Right lobe of liver (tissue), 6 donors: Measurements from ENCODE around the gene NKAIN4. TPM values are rescaled to one million over a fixed set of nuclear protein-coding genes. Genes with fewer than 3 reads are reported as not detected.

Experiments
- ATAC-seq, 4 donors: fragments of 200-7000 bp; cut with Tn5 transposase; one replicate each; pipeline ENCODE4 v1.9.1; 2020; ENCODE audit warnings: mild to moderate bottlenecking in 4 of 4, moderate library complexity in 4 of 4
- DNase-seq, 3 donors: peaks; one replicate each; pipeline ENCODE4 v3.0.0-alpha.2; 2020
- H3K27ac ChIP-seq, 3 donors: fragments of 200-600 bp; one replicate each; pipeline ENCODE4 v1.8.0; 2022
- H3K27me3 ChIP-seq, 2 donors: fragments of 200-600 bp; one replicate each; pipeline ENCODE4 v1.8.0; 2022
- H3K36me3 ChIP-seq, 4 donors: fragments of 200-600 bp; sonication (generic) in 1 of 4; one replicate each; pipeline versions ENCODE4 v1.5.1 to v1.8.0; 2017 to 2022; ENCODE audit warnings: control low read depth in 1 of 4
- H3K4me1 ChIP-seq, 4 donors: fragments of 200-600 bp; sonication (generic) in 1 of 4; one replicate each; pipeline versions ENCODE4 v1.5.1 to v1.8.0; 2017 to 2022; ENCODE audit warnings: control low read depth in 1 of 4
- H3K4me3 ChIP-seq, 3 donors: fragments of 200-600 bp; one replicate each; pipeline ENCODE4 v1.8.0; 2022
- H3K9me3 ChIP-seq, 4 donors: fragments of 200-600 bp; sonication (generic) in 1 of 4; one replicate each; pipeline versions ENCODE4 v1.5.1 to v1.8.0; 2017 to 2022; ENCODE audit warnings: control low read depth in 1 of 4
- POLR2A ChIP-seq: fragments of 450-650 bp; IDR thresholded peaks from one replicate; pipeline ENCODE4 v1.6.1; 2017; ENCODE audit warnings: antibody characterized with exemption, mild to moderate bottlenecking
- WGBS: methylation state at CpG from one replicate; pipeline ENCODE4 v1.1.6; 2018; ENCODE audit warnings: low coverage, low lambda C conversion rate; ENCODE audit not compliant: insufficient coverage; ENCODE audit errors: missing lambda C conversion rate; 5-methylcytosine and 5-hydroxymethylcytosine counted together
- intact Hi-C, 2 donors: fragments of 100-400 bp; cut with DNase I; formaldehyde crosslinking; loops; one replicate each; pipeline versions ENCODE4 v1.11.2 to v1.14.1; 2022
- total RNA-seq, 6 experiments: library from RNA; depleted of rRNA in 2 of 6; stranded (reverse); fragments of >200 nt in 2 of 6; fragmentation: NEBNext Ultra II Directional in 3 of 6; extraction: Animal tissue kit (Norgen Biotek cat#: 25700) in 3 of 6; gene quantifications; one replicate each; pipeline versions ENCODE4 v1.1.0 to v1.2.4, GENCODE V29; 2016 to 2023
- TF ChIP-seq, protein P1 (sequence below), 4 donors: fragments of 200-600 bp in 3 of 4; fragments of 450-650 bp in 1 of 4; IDR thresholded peaks; one replicate each; pipeline versions ENCODE4 v1.5.1 to v1.8.0; 2016 to 2022; ENCODE audit warnings: antibody characterized with exemption in 4 of 4, mild to moderate bottlenecking in 2 of 4
- donor health status: DM: no; HTN: yes; CAD: no.
- donor health status: DM: no; HTN: no; CAD: no.
- donor health status: DM: no; HTN: no; CAD: no.
- donor health status: DM: no; HTN: yes; CAD: no.
- donor health status: DM: no; HTN: yes; CAD: no.

Gene NKAIN4
- total RNA-seq, 6 experiments from 2014 or later = not detected

DNA sequence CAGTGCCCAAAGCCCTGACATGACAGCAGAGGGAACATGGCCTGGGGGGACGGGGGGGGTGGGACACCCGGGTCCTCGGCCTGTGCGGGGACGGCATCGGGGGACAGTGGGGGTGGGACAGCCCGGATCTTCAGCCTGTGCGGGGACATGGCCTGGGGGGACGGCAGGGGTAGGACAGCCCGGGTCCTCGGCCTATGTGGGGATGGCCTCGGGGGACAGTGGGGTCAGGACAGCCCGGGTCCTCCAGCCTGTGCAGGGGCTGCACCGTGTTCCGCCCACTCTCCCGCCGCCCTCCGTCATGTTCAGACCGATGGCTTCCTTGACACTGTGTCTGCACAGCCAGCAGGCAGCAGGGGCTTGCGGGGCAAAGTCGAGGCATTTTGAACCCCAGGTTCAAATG, 11.5 kb downstream of the NKAIN4 start:
- no peak for TF ChIP-seq POLR2A
- intact Hi-C loops = no loop called here
- WGBS = 49% methylated on average over 4 of the region's 21 CpGs
- no peak overlapping the region for H3K27ac ChIP-seq
- ATAC-seq = no peak
- H3K4me3 ChIP-seq = no peak overlapping the region
- no peaks in the 10 kb centered on the region for H3K27me3 ChIP-seq
- no peaks in the 10 kb centered on the region for H3K36me3 ChIP-seq
- no peaks in the 10 kb centered on the region for H3K9me3 ChIP-seq
- no peak for DNase-seq
- H3K4me1 ChIP-seq = no peaks in the 10 kb centered on the region

DNA sequence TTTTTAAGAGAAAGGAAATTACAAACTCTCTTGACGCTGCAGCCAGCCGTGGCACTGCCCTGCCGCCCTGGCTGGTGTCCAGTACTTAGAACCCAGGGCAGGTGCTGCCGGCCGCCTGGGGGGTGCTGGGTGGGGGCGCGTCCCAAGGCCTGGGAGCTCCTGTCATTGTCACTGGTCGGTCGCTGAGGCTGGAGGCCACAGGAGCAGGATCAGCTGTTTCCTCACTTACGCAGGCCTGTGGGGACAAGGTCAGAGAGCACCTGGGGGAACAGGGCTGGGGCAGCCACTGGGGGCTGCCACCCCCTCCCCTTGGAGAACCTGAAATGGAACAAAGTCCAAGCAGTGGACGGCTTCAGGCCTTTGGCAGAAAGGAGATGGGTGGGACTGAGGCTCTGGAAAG, 13.0 kb downstream of the NKAIN4 start:
- WGBS = 35% methylated on average over 8 of the region's 11 CpGs
- Histone ChIP-seq H3K4me1 (no peaks in the 10 kb centered on the region), H3K4me3 (no peak overlapping the region), H3K36me3 (no peaks in the 10 kb centered on the region), H3K9me3 (no peaks in the 10 kb centered on the region), H3K27me3 (no peaks in the 10 kb centered on the region), H3K27ac (no peak overlapping the region)
- TF ChIP-seq POLR2A = no peak
- TF ChIP-seq, protein P1, sequence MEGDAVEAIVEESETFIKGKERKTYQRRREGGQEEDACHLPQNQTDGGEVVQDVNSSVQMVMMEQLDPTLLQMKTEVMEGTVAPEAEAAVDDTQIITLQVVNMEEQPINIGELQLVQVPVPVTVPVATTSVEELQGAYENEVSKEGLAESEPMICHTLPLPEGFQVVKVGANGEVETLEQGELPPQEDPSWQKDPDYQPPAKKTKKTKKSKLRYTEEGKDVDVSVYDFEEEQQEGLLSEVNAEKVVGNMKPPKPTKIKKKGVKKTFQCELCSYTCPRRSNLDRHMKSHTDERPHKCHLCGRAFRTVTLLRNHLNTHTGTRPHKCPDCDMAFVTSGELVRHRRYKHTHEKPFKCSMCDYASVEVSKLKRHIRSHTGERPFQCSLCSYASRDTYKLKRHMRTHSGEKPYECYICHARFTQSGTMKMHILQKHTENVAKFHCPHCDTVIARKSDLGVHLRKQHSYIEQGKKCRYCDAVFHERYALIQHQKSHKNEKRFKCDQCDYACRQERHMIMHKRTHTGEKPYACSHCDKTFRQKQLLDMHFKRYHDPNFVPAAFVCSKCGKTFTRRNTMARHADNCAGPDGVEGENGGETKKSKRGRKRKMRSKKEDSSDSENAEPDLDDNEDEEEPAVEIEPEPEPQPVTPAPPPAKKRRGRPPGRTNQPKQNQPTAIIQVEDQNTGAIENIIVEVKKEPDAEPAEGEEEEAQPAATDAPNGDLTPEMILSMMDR (IDR thresholded peaks at IDR 0.05) = no peak
- no peak for DNase-seq
- intact Hi-C loops = no loop called here
- no peak for ATAC-seq

DNA sequence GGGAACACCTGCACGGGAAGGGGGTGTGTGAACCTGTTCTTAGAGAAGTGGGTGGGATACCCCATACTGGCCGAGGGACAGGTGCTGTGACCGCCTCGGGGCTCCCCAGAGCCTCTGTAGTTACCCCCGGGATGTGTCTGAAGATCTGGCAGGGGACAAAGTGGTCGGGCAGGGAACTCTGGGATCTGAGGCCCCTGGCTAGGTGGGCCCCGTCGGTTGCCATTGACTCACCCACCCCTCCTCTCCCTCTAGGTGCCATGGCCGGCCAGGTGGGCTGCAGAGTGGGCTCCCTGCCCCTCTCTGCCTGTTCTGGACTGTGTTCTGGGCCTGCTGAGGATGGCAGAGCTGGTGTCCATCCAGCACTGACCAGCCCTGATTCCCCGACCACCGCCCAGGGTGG, 14.3 kb downstream of the NKAIN4 start:
- 57% methylated on average over 1 of the region's 11 CpGs for WGBS
- DNase-seq = no peak
- no peak for TF ChIP-seq POLR2A
- TF ChIP-seq, protein P1 (IDR thresholded peaks at IDR 0.05) = no peak
- Histone ChIP-seq H3K27me3 (no peaks in the 10 kb centered on the region), H3K27ac (no peak overlapping the region), H3K4me3 (no peak overlapping the region), H3K36me3 (no peaks in the 10 kb centered on the region), H3K9me3 (no peaks in the 10 kb centered on the region), H3K4me1 (no peaks in the 10 kb centered on the region)
- intact Hi-C loops = no loop called here
- ATAC-seq = no peak

DNA sequence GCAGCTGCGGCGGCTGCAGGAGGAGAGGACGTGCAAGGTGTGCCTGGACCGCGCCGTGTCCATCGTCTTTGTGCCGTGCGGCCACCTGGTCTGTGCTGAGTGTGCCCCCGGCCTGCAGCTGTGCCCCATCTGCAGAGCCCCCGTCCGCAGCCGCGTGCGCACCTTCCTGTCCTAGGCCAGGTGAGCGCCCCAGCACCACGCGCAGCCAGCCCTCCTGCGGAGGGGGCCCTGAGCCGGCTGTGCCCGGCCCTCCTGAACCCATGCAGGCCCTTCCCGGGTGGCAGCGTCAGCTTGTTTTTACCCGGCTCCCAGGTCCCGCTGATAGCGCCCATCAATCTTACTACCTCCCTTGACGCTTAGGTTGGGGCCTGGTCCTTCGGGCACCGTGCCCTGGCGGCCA, 14.8 kb downstream of the NKAIN4 start:
- DNase-seq (no peak), ATAC-seq (no peak)
- Histone ChIP-seq H3K9me3 (no peaks in the 10 kb centered on the region), H3K4me3 (no peak overlapping the region), H3K36me3 (no peaks in the 10 kb centered on the region), H3K4me1 (no peaks in the 10 kb centered on the region), H3K27me3 (no peaks in the 10 kb centered on the region), H3K27ac (no peak overlapping the region)
- TF ChIP-seq, protein P1 (IDR thresholded peaks at IDR 0.05) = no peak
- no peak for TF ChIP-seq POLR2A
- intact Hi-C loops = no loop called here
- 80% methylated on average over 1 of the region's 30 CpGs for WGBS

DNA sequence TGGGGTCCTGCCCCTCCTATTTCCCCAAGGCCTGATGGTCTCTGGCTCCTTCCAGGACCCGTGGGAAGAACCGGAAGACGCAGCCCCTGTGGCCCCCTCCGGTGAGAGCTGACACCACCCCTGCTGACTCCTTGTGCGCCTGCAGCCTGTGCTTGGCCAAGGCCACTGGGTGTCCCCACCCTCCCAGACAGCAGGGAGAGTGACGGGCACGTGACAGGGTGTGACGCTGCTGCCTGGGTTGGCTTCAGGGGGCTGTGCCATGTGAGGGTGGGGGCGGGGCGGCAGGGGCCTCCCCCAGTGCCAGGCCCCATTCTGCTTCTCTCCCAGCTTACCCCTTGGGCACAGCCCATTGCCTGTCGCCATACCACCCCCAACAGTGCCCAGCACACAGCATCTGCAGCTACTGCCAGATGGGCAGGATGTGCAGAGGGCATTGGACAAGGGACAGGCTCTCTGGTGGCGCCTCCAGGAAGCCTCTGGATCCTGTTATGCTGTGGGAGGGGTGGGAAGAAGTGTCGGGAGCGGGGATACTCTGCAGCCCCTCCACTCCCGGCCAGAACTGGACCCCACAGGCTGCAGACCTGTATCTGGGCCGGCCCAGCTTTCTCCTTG, 15.6 kb downstream of the NKAIN4 start:
- no peaks in the 10 kb centered on the region for H3K36me3 ChIP-seq
- no peak for ATAC-seq
- TF ChIP-seq POLR2A = no peak
- TF ChIP-seq, protein P1 (IDR thresholded peaks at IDR 0.05) = no peak
- no peak overlapping the region for H3K27ac ChIP-seq
- WGBS = 40% methylated on average over 3 of the region's 16 CpGs
- intact Hi-C loops = no loop called here
- no peak overlapping the region for H3K4me3 ChIP-seq
- no peaks in the 10 kb centered on the region for H3K27me3 ChIP-seq
- H3K4me1 ChIP-seq = no peaks in the 10 kb centered on the region
- no peak for DNase-seq
- no peaks in the 10 kb centered on the region for H3K9me3 ChIP-seq
